Left ventricle myocardium inferior (tissue), 1 donor: ENCODE measurements around the gene TCF12. TPM values are rescaled to one million over a fixed set of nuclear protein-coding genes. Genes with fewer than 3 reads are reported as not detected.

Experiments
- DNase-seq: peaks from one replicate; pipeline ENCODE4 v3.0.0-alpha.2; 2020
- H3K27ac ChIP-seq: fragments of 200-600 bp; replicated peaks from 2 replicates; pipeline ENCODE4 v1.8.0; 2021
- H3K27me3 ChIP-seq: fragments of 200-600 bp; 2 replicates; pipeline ENCODE4 v1.8.0; 2021; ENCODE audit warnings: low read depth
- H3K36me3 ChIP-seq: fragments of 200-600 bp; 2 replicates; pipeline ENCODE4 v1.8.0; 2021
- H3K4me1 ChIP-seq: fragments of 200-600 bp; 2 replicates; pipeline ENCODE4 v1.8.0; 2021
- H3K4me3 ChIP-seq: fragments of 200-600 bp; 2 replicates; pipeline ENCODE4 v1.8.0; 2021; ENCODE audit warnings: mild to moderate bottlenecking, moderate library complexity
- H3K9me3 ChIP-seq: fragments of 200-600 bp; replicated peaks from 2 replicates; pipeline ENCODE4 v1.8.0; 2021
- CTCF ChIP-seq: fragments of 200-600 bp; IDR thresholded peaks from 2 replicates; pipeline ENCODE4 v1.8.0; 2021; ENCODE audit warnings: antibody characterized with exemption, mild to moderate bottlenecking, borderline replicate concordance
- intact Hi-C: fragments of 100-400 bp; cut with micrococcal nuclease; formaldehyde crosslinking; loops from one replicate; pipeline ENCODE4 v1.11.0; 2022
- total RNA-seq: library from RNA; stranded (reverse); fragmentation: NEBNext Ultra II Directional; extraction: Animal tissue kit (Norgen Biotek cat#: 25700); gene quantifications from one replicate; pipeline ENCODE4 v1.2.1, GENCODE V29; 2021
- donor health status: DM: no; HTN: yes; CAD: no; lungs with severe emphysema.

Gene TCF12
- total RNA-seq, 1 donor from 2014 or later = 52.1 TPM

GRCh38 chr15:56984681-56985481 lies 66.4 kb downstream of the TCF12 start:
- intact Hi-C loops = no loop called here
- peak overlapping the region; percentile 36 for H3K27ac ChIP-seq

GRCh38 chr15:56985856-56986255 lies 67.4 kb downstream of the TCF12 start:
- TF ChIP-seq CTCF = no peak
- Histone ChIP-seq H3K4me3 (no peak overlapping the region), H3K27ac (peak overlapping the region; percentile 36), H3K27me3 (no peaks in the 10 kb centered on the region), H3K36me3 (no peaks in the 10 kb centered on the region), H3K9me3 (no peaks in the 10 kb centered on the region), H3K4me1 (peaks cover 80% of the 10 kb centered on the region)
- intact Hi-C loops = no loop called here
- no peak for DNase-seq

More at GRCh38 chr15:56984681-56985481, 66.4 kb downstream of the TCF12 start:
- no peak for DNase-seq
- no peak for TF ChIP-seq CTCF
- Histone ChIP-seq H3K4me1 (peaks cover 84% of the 10 kb centered on the region), H3K4me3 (no peak overlapping the region), H3K9me3 (no peaks in the 10 kb centered on the region), H3K36me3 (no peaks in the 10 kb centered on the region), H3K27me3 (no peaks in the 10 kb centered on the region)

- peaks cover 72% of the 10 kb centered on the region for H3K4me1 ChIP-seq
- no peaks in the 10 kb centered on the region for H3K27me3 ChIP-seq
- no peaks in the 10 kb centered on the region for H3K36me3 ChIP-seq
- intact Hi-C loops = no loop called here
- no peak overlapping the region for H3K4me3 ChIP-seq
- H3K9me3 ChIP-seq = no peaks in the 10 kb centered on the region
- no peak for DNase-seq
- H3K27ac ChIP-seq = no peak overlapping the region
- TF ChIP-seq CTCF = no peak
Observed at GRCh38 chr15:56987286-56987685, 68.8 kb downstream of the TCF12 start.

- H3K4me1 ChIP-seq = peaks cover 63% of the 10 kb centered on the region
- intact Hi-C loops = no loop called here
- DNase-seq = no peak
- no peaks in the 10 kb centered on the region for H3K9me3 ChIP-seq
- no peak for TF ChIP-seq CTCF
- H3K36me3 ChIP-seq = no peaks in the 10 kb centered on the region
- no peak overlapping the region for H3K27ac ChIP-seq
- no peak overlapping the region for H3K4me3 ChIP-seq
- H3K27me3 ChIP-seq = no peaks in the 10 kb centered on the region
Observed at GRCh38 chr15:56988219-56988618, 69.8 kb downstream of the TCF12 start.

GRCh38 chr15:56989411-56989924 lies 71.0 kb downstream of the TCF12 start:
- intact Hi-C loops = no loop called here
- TF ChIP-seq CTCF = no peak
- H3K27me3 ChIP-seq = no peaks in the 10 kb centered on the region
- peak overlapping the region; percentile 1 for H3K4me3 ChIP-seq
- no peaks in the 10 kb centered on the region for H3K36me3 ChIP-seq
- H3K27ac ChIP-seq = peak overlapping the region; percentile 21
- H3K9me3 ChIP-seq = no peaks in the 10 kb centered on the region
- peaks cover 55% of the 10 kb centered on the region for H3K4me1 ChIP-seq
- DNase-seq = no peak
